Testis (tissue), 2 donors: Measurements from ENCODE around the gene MIB1.

Experiments
- CTCF ChIP-seq, 3 experiments: fragments of 450-650 bp in 2 of 3; fragments of 200-600 bp in 1 of 3; sonication (generic) in 1 of 3; IDR thresholded peaks; one replicate each; pipeline ENCODE4 v1.5.1; 2016 to 2019; ENCODE audit warnings: antibody characterized with exemption in 3 of 3, mild to moderate bottlenecking in 2 of 3, moderate library complexity in 1 of 3
- POLR2A ChIP-seq: fragments of 450-650 bp; IDR thresholded peaks from one replicate; pipeline ENCODE4 v1.6.1; 2017; ENCODE audit warnings: antibody characterized with exemption, mild to moderate bottlenecking, moderate library complexity

GRCh38 chr18:21700528-21701075 lies 40.0 kb upstream of the MIB1 start:
- TF ChIP-seq CTCF (IDR thresholded peaks at IDR 0.05) (no peak), POLR2A (no peak)
